Neural crest cell (in vitro differentiated cells): ENCODE results near the gene CALHM4. TPM values are rescaled to one million over a fixed set of nuclear protein-coding genes. Genes with fewer than 3 reads are reported as not detected.

ENCODE experiments used
- DNase-seq: peaks from one replicate; pipeline ENCODE4 v3.0.0; 2021; ENCODE audit warnings: low read depth, mixed read lengths, low spot score
- H3K27ac Mint-ChIP-seq: one replicate; pipeline ENCODE4 v1.8.0; 2021; ENCODE audit warnings: mild to moderate bottlenecking, mixed read lengths; ENCODE audit not compliant: unreplicated experiment
- H3K27me3 Mint-ChIP-seq: 2 replicates; pipeline ENCODE4 v1.8.0; 2021; ENCODE audit warnings: low read depth, mild to moderate bottlenecking, mixed read lengths
- H3K36me3 Mint-ChIP-seq: 2 replicates; pipeline ENCODE4 v1.8.0; 2021; ENCODE audit warnings: low read depth, mild to moderate bottlenecking, mixed read lengths
- H3K4me1 Mint-ChIP-seq: 2 replicates; pipeline ENCODE4 v1.8.0; 2021; ENCODE audit warnings: mixed read lengths
- H3K4me3 Mint-ChIP-seq: one replicate; pipeline ENCODE4 v1.8.0; 2021; ENCODE audit warnings: mild to moderate bottlenecking, mixed read lengths
- H3K9me3 Mint-ChIP-seq: 2 replicates; pipeline ENCODE4 v1.8.0; 2021; ENCODE audit warnings: mixed read lengths
- CTCF ChIP-seq: fragments of 200-600 bp; sonication (generic); conservative IDR thresholded peaks from 2 replicates; pipeline ENCODE4 v1.5.0; 2021; ENCODE audit warnings: antibody characterized with exemption, mild to moderate bottlenecking
- total RNA-seq: library from RNA; stranded (reverse); gene quantifications from 2 replicates; pipeline ENCODE4 v1.2.1, GENCODE V29; 2021

Gene CALHM4
- total RNA-seq, 1 donor from 2014 or later, result not detected

- TF ChIP-seq CTCF, result no peak
- Mint-ChIP-seq H3K9me3 (no peaks in the 10 kb centered on the region), H3K36me3 (no peaks in the 10 kb centered on the region), H3K27me3 (peaks cover 19% of the 10 kb centered on the region), H3K4me3 (no peak overlapping the region), H3K27ac (no peak overlapping the region), H3K4me1 (peaks cover 33% of the 10 kb centered on the region)
- no peak for DNase-seq
Measured at GRCh38 chr6:116530436-116530835, 23.1 kb upstream of the CALHM4 start.

- H3K9me3 Mint-ChIP-seq, result no peaks in the 10 kb centered on the region
Measured at GRCh38 chr6:116531675-116532570, 21.6 kb upstream of the CALHM4 start.

GRCh38 chr6:116533233-116533957, 20.2 kb upstream of the CALHM4 start:
- peak overlapping the region; percentile 70 for H3K27ac Mint-ChIP-seq
- peaks cover 19% of the 10 kb centered on the region for H3K27me3 Mint-ChIP-seq
- H3K36me3 Mint-ChIP-seq, result no peaks in the 10 kb centered on the region
- no peaks in the 10 kb centered on the region for H3K9me3 Mint-ChIP-seq
- H3K4me1 Mint-ChIP-seq, result peaks cover 33% of the 10 kb centered on the region
- no peak for DNase-seq
- H3K4me3 Mint-ChIP-seq, result no peak overlapping the region
- TF ChIP-seq CTCF, result no peak

More at GRCh38 chr6:116531675-116532570, 21.6 kb upstream of the CALHM4 start:
- H3K27ac Mint-ChIP-seq, result no peak overlapping the region
- peak; percentile 57 for DNase-seq
- no peaks in the 10 kb centered on the region for H3K36me3 Mint-ChIP-seq
- no peak overlapping the region for H3K4me3 Mint-ChIP-seq
- peak; percentile 80 for TF ChIP-seq CTCF
- peaks cover 33% of the 10 kb centered on the region for H3K4me1 Mint-ChIP-seq
- peaks cover 19% of the 10 kb centered on the region for H3K27me3 Mint-ChIP-seq

GRCh38 chr6:116535109-116535508, 18.4 kb upstream of the CALHM4 start:
- Mint-ChIP-seq H3K36me3 (no peaks in the 10 kb centered on the region), H3K27ac (no peak overlapping the region), H3K9me3 (no peaks in the 10 kb centered on the region), H3K4me3 (no peak overlapping the region), H3K27me3 (peaks cover 19% of the 10 kb centered on the region), H3K4me1 (peaks cover 25% of the 10 kb centered on the region)
- no peak for TF ChIP-seq CTCF
- no peak for DNase-seq

GRCh38 chr6:116536216-116536621, 17.3 kb upstream of the CALHM4 start:
- peak; percentile 30 for DNase-seq
- TF ChIP-seq CTCF, result peak; percentile 88

More at GRCh38 chr6:116536216-116536621, 17.3 kb upstream of the CALHM4 start:
- Mint-ChIP-seq H3K36me3 (no peaks in the 10 kb centered on the region), H3K4me1 (peaks cover 16% of the 10 kb centered on the region), H3K27me3 (peaks cover 19% of the 10 kb centered on the region), H3K4me3 (no peak overlapping the region), H3K9me3 (no peaks in the 10 kb centered on the region), H3K27ac (no peak overlapping the region)
